HL-60 (cell line): ENCODE data around the gene ZAP70.

Source experiments
- DNase-seq, 2 experiments: peaks; one replicate each; pipeline ENCODE4 v3.0.0-alpha.2; 2010 to 2020; ENCODE audit warnings: low read depth in 1 of 2, low spot score in 1 of 2
- H3K27ac ChIP-seq: fragments of 250-450 bp; sonication (Bioruptor Pico); replicated peaks from 2 replicates; pipeline ENCODE4 v1.5.1; 2020; ENCODE audit warnings: mild to moderate bottlenecking, moderate library complexity
- H3K27me3 ChIP-seq: fragments of 250-450 bp; sonication (Bioruptor Pico); 2 replicates; pipeline ENCODE4 v1.5.1; 2021; ENCODE audit warnings: mild to moderate bottlenecking, moderate library complexity; ENCODE audit not compliant: insufficient read depth, poor library complexity, severe bottlenecking
- H3K4me3 ChIP-seq: replicated peaks from 2 replicates; pipeline ENCODE4 v1.5.1; 2011; ENCODE audit warnings: mild to moderate bottlenecking, control low read depth, low read length; ENCODE audit not compliant: insufficient read depth
- GABPA ChIP-seq: IDR thresholded peaks from 2 replicates; pipeline ENCODE4 v1.6.1; 2012; ENCODE audit warnings: low read depth
- POLR2AphosphoS5 ChIP-seq: IDR thresholded peaks from 2 replicates; pipeline ENCODE4 v1.6.1; 2012; ENCODE audit warnings: low read depth
- SPI1 ChIP-seq: IDR thresholded peaks from 2 replicates; pipeline ENCODE4 v1.6.1; 2012; ENCODE audit warnings: low read depth, mild to moderate bottlenecking, borderline replicate concordance
- TF ChIP-seq, protein P1 (sequence below): IDR thresholded peaks from one replicate; pipeline ENCODE4 v1.5.1; 2011; ENCODE audit warnings: low read length, control low read depth, inconsistent platforms; ENCODE audit not compliant: insufficient read depth
- TF ChIP-seq, protein P2 (sequence below): IDR thresholded peaks from 2 replicates; pipeline ENCODE4 v1.6.1; 2012; ENCODE audit warnings: low read depth; ENCODE audit not compliant: insufficient replicate concordance

The ZAP70 gene

GRCh38 chr2:97747285-97747684 is 33.9 kb downstream of the ZAP70 start:
- TF ChIP-seq, protein P1, sequence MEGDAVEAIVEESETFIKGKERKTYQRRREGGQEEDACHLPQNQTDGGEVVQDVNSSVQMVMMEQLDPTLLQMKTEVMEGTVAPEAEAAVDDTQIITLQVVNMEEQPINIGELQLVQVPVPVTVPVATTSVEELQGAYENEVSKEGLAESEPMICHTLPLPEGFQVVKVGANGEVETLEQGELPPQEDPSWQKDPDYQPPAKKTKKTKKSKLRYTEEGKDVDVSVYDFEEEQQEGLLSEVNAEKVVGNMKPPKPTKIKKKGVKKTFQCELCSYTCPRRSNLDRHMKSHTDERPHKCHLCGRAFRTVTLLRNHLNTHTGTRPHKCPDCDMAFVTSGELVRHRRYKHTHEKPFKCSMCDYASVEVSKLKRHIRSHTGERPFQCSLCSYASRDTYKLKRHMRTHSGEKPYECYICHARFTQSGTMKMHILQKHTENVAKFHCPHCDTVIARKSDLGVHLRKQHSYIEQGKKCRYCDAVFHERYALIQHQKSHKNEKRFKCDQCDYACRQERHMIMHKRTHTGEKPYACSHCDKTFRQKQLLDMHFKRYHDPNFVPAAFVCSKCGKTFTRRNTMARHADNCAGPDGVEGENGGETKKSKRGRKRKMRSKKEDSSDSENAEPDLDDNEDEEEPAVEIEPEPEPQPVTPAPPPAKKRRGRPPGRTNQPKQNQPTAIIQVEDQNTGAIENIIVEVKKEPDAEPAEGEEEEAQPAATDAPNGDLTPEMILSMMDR = no peak
- no peak for TF ChIP-seq GABPA
- TF ChIP-seq, protein P2, sequence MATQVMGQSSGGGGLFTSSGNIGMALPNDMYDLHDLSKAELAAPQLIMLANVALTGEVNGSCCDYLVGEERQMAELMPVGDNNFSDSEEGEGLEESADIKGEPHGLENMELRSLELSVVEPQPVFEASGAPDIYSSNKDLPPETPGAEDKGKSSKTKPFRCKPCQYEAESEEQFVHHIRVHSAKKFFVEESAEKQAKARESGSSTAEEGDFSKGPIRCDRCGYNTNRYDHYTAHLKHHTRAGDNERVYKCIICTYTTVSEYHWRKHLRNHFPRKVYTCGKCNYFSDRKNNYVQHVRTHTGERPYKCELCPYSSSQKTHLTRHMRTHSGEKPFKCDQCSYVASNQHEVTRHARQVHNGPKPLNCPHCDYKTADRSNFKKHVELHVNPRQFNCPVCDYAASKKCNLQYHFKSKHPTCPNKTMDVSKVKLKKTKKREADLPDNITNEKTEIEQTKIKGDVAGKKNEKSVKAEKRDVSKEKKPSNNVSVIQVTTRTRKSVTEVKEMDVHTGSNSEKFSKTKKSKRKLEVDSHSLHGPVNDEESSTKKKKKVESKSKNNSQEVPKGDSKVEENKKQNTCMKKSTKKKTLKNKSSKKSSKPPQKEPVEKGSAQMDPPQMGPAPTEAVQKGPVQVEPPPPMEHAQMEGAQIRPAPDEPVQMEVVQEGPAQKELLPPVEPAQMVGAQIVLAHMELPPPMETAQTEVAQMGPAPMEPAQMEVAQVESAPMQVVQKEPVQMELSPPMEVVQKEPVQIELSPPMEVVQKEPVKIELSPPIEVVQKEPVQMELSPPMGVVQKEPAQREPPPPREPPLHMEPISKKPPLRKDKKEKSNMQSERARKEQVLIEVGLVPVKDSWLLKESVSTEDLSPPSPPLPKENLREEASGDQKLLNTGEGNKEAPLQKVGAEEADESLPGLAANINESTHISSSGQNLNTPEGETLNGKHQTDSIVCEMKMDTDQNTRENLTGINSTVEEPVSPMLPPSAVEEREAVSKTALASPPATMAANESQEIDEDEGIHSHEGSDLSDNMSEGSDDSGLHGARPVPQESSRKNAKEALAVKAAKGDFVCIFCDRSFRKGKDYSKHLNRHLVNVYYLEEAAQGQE = no peak
- TF ChIP-seq POLR2AphosphoS5 = no peak
- no peak for TF ChIP-seq SPI1
- no peak for DNase-seq
- Histone ChIP-seq H3K27me3 (no peaks in the 10 kb centered on the region), H3K4me3 (no peak overlapping the region), H3K27ac (no peak overlapping the region)

GRCh38 chr2:97747716-97748115 is 34.3 kb downstream of the ZAP70 start:
- TF ChIP-seq, protein P2 = no peak
- no peak for TF ChIP-seq SPI1
- no peak for TF ChIP-seq GABPA
- TF ChIP-seq, protein P1 = no peak
- TF ChIP-seq POLR2AphosphoS5 = no peak
- Histone ChIP-seq H3K4me3 (no peak overlapping the region), H3K27ac (peak overlapping the region; percentile 97), H3K27me3 (no peaks in the 10 kb centered on the region)
- DNase-seq = no peak

DNA sequence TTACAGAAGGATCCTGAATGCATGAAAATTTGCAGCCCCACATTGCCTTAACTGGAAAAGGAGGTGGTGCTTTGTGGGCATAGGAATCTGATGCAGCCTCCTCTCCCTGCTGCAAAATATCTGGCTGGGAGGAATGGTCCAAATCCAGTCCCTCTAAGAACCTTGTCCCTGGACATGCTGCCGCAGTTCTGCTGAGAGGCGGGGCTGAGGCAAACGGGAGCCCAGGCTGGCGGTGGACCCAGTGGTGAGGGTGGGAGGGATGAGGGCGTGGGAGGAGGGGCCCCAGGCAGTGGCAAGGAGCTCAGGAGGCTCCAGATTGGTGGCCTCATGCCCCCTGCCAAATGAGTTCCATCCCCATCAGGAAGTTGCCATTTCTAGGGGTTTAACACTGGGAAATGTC is 36.2 kb downstream of the ZAP70 start:
- Histone ChIP-seq H3K27ac (no peak overlapping the region), H3K27me3 (no peaks in the 10 kb centered on the region), H3K4me3 (no peak overlapping the region)
- TF ChIP-seq POLR2AphosphoS5 = no peak
- no peak for TF ChIP-seq GABPA
- TF ChIP-seq, protein P1 = no peak
- no peak for TF ChIP-seq SPI1
- TF ChIP-seq, protein P2 = no peak
- DNase-seq = no peak
